ENCODE data around the gene FBXL17. TPM values are rescaled to one million over a fixed set of nuclear protein-coding genes. Genes with fewer than 3 reads are reported as not detected.

FBXL17 gene
- polyA plus RNA-seq, 4 donors = 26.4 to 31.5 (median 30.9) TPM

- DNase-seq (ENCODE audit: low read depth in 4 of 4, low spot score in 3 of 4) = no peak
Measured at GRCh38 chr5:107971846-107972245, 410.1 kb downstream of the FBXL17 start.

- DNase-seq (ENCODE audit: low read depth in 4 of 4, low spot score in 3 of 4) = no peak
Measured at GRCh38 chr5:107969847-107970246, 412.1 kb downstream of the FBXL17 start.

- no peak for DNase-seq (ENCODE audit: low read depth in 4 of 4, low spot score in 3 of 4)
Measured at GRCh38 chr5:107968998-107969397, 412.9 kb downstream of the FBXL17 start.

- no peak for DNase-seq (ENCODE audit: low read depth in 4 of 4, low spot score in 3 of 4)
Measured at GRCh38 chr5:107968406-107968843, 413.5 kb downstream of the FBXL17 start.

- no peak for DNase-seq (ENCODE audit: low read depth in 4 of 4, low spot score in 3 of 4)
Measured at GRCh38 chr5:107966201-107966600, 415.7 kb downstream of the FBXL17 start.

GRCh38 chr5:107964722-107965121 is 417.2 kb downstream of the FBXL17 start:
- DNase-seq (ENCODE audit: low read depth in 4 of 4, low spot score in 3 of 4) = no peak

- no peak for DNase-seq (ENCODE audit: low read depth in 4 of 4, low spot score in 3 of 4)
Measured at GRCh38 chr5:107959573-107960279, 422.2 kb downstream of the FBXL17 start.

- no peak for DNase-seq (ENCODE audit: low read depth in 4 of 4, low spot score in 3 of 4)
Measured at GRCh38 chr5:107958861-107959260, 423.0 kb downstream of the FBXL17 start.

- DNase-seq (ENCODE audit: low read depth in 4 of 4, low spot score in 3 of 4) = no peak
Measured at GRCh38 chr5:107958432-107958831, 423.5 kb downstream of the FBXL17 start.

GRCh38 chr5:107957051-107957450 is 424.8 kb downstream of the FBXL17 start:
- no peak for DNase-seq (ENCODE audit: low read depth in 4 of 4, low spot score in 3 of 4)

- no peak for DNase-seq (ENCODE audit: low read depth in 4 of 4, low spot score in 3 of 4)
Measured at GRCh38 chr5:107955321-107955720, 426.6 kb downstream of the FBXL17 start.

GRCh38 chr5:107954254-107954653 is 427.6 kb downstream of the FBXL17 start:
- no peak for DNase-seq (ENCODE audit: low read depth in 4 of 4, low spot score in 3 of 4)

- DNase-seq (ENCODE audit: low read depth in 4 of 4, low spot score in 3 of 4) = no peak
Measured at GRCh38 chr5:107952450-107952849, 429.4 kb downstream of the FBXL17 start.

GRCh38 chr5:107951309-107951708 is 430.6 kb downstream of the FBXL17 start:
- no peak for DNase-seq (ENCODE audit: low read depth in 4 of 4, low spot score in 3 of 4)

GRCh38 chr5:107950776-107951175 is 431.1 kb downstream of the FBXL17 start:
- no peak for DNase-seq (ENCODE audit: low read depth in 4 of 4, low spot score in 3 of 4)

GRCh38 chr5:107949688-107950341 is 432.1 kb downstream of the FBXL17 start:
- DNase-seq (ENCODE audit: low read depth in 4 of 4, low spot score in 3 of 4) = no peak

- no peak for DNase-seq (ENCODE audit: low read depth in 4 of 4, low spot score in 3 of 4)
Measured at GRCh38 chr5:107948377-107948776, 433.5 kb downstream of the FBXL17 start.

GRCh38 chr5:107945061-107945460 is 436.8 kb downstream of the FBXL17 start:
- DNase-seq (ENCODE audit: low read depth in 4 of 4, low spot score in 3 of 4) = no peak

- no peak for DNase-seq (ENCODE audit: low read depth in 4 of 4, low spot score in 3 of 4)
Measured at GRCh38 chr5:107943923-107944322, 438.0 kb downstream of the FBXL17 start.

- no peak for DNase-seq (ENCODE audit: low read depth in 4 of 4, low spot score in 3 of 4)
Measured at GRCh38 chr5:107941036-107941435, 440.9 kb downstream of the FBXL17 start.

GRCh38 chr5:107937651-107938355 is 444.1 kb downstream of the FBXL17 start:
- no peak for DNase-seq (ENCODE audit: low read depth in 4 of 4, low spot score in 3 of 4)

- no peak for DNase-seq (ENCODE audit: low read depth in 4 of 4, low spot score in 3 of 4)
Measured at GRCh38 chr5:107937204-107937603, 444.7 kb downstream of the FBXL17 start.

Measured in right renal pelvis (tissue), 4 donors.